Neuron (in vitro differentiated cells): ENCODE measurements around the gene MON2.

ENCODE experiments used
- H2AFZ ChIP-seq: one replicate; pipeline ENCODE4 v1.6.1; 2013; ENCODE audit warnings: low read depth, mild to moderate bottlenecking, inconsistent platforms, low read length, moderate library complexity
- H3K27me3 ChIP-seq: one replicate; pipeline ENCODE4 v1.6.1; 2013; ENCODE audit warnings: low read length; ENCODE audit not compliant: insufficient read depth
- H3K36me3 ChIP-seq: one replicate; pipeline ENCODE4 v1.6.1; 2013; ENCODE audit warnings: low read length; ENCODE audit not compliant: insufficient read depth
- H3K4me1 ChIP-seq: one replicate; pipeline ENCODE4 v1.6.1; 2013; ENCODE audit warnings: low read length; ENCODE audit not compliant: insufficient read depth
- H3K4me3 ChIP-seq: 2 replicates; pipeline ENCODE4 v1.5.1; 2013; ENCODE audit warnings: mild to moderate bottlenecking, low read length, moderate library complexity
- H3K9me3 ChIP-seq: one replicate; pipeline ENCODE4 v1.6.1; 2013; ENCODE audit warnings: low read length

MON2 gene

DNA sequence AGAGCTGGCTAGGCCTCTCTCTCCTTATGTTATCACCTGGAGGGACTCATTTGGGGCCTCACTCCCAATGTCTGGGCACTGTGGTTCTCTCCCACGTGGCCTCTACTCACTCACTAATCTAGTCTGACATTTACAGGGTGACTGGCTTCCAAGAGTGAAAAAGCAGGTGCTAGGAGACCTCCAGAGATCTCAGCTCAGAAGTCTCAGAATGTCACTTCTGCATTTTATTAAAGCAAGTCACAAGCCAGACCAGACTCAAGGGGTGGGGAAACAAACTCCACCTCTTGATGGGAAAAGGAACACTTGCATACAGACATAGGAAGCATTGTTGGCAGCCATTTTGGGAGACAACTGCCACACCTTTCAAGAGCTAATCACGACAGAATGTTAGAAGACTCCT is 175.9 kb downstream of the MON2 start:
- Histone ChIP-seq H3K9me3 (no peaks in the 10 kb centered on the region), H3K27me3 (no peaks in the 10 kb centered on the region), H3K4me1 (peaks cover 6% of the 10 kb centered on the region), H3K4me3 (no peak overlapping the region), H2AFZ (no peak overlapping the region), H3K36me3 (no peaks in the 10 kb centered on the region)

DNA sequence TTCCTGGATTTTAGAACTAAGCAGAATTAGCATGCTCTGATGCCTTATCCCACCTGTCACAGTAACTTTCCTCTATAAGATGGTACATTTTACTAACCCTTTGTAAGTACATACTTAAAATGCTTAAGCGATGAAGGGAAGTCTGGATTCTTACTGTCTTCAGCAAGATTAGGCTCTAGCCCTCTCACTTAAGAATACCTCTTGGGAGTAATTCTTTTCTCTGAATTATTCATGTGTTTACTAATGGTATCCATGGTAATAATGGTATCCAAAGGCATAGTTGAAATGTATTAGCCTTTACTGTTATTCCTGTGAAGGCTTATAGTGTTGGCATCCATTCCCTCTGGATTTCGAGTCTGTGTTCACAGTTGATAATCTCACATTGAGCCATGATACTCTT is 176.9 kb downstream of the MON2 start:
- H3K36me3 ChIP-seq: no peaks in the 10 kb centered on the region
- no peak overlapping the region for H2AFZ ChIP-seq
- no peaks in the 10 kb centered on the region for H3K27me3 ChIP-seq
- no peaks in the 10 kb centered on the region for H3K9me3 ChIP-seq
- H3K4me3 ChIP-seq: no peak overlapping the region
- H3K4me1 ChIP-seq: peaks cover 6% of the 10 kb centered on the region

DNA sequence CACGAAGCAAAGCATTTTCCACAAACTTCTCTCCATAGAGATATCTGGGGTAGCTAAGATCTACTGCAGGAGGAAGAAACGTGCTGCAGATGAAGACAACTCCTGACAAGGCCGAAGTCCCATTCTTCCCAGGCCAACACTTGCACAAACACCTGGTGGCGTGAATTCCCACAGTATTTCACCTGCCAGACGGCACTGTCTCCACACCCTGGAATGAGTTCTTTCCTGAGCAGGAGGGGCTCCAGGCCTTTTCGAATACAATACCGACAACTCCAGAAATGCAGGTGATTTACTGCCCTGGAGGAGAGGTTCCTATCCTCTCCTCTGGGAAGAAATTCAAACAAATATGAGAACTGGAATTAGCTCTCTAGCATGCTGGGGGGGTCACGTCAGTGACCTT is 179.9 kb downstream of the MON2 start:
- no peak overlapping the region for H2AFZ ChIP-seq
- no peaks in the 10 kb centered on the region for H3K9me3 ChIP-seq
- no peaks in the 10 kb centered on the region for H3K4me1 ChIP-seq
- no peaks in the 10 kb centered on the region for H3K27me3 ChIP-seq
- no peaks in the 10 kb centered on the region for H3K36me3 ChIP-seq
- no peak overlapping the region for H3K4me3 ChIP-seq

DNA sequence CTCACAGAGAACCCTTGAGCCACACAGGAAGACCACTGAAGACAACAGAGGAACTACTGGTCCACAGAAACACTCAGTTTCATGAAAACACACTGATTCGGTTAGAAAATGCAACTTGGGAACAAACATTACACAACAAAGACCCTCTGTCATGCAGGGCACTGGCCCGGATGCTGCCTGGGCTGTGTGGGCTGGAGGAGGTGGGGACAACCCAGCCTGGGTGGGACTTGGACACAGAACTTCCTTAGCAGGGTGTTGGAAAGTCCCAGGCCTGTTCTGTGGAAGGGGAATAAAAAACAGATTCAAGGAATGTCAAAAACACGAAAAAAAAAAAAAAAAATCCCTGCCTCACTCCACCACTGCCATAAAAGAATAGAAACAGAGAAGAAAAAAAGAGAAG is 181.0 kb downstream of the MON2 start:
- no peaks in the 10 kb centered on the region for H3K9me3 ChIP-seq
- peaks cover under 1% of the 10 kb centered on the region for H3K4me1 ChIP-seq
- H3K27me3 ChIP-seq: no peaks in the 10 kb centered on the region
- H2AFZ ChIP-seq: no peak overlapping the region
- H3K36me3 ChIP-seq: no peaks in the 10 kb centered on the region
- H3K4me3 ChIP-seq: no peak overlapping the region

DNA sequence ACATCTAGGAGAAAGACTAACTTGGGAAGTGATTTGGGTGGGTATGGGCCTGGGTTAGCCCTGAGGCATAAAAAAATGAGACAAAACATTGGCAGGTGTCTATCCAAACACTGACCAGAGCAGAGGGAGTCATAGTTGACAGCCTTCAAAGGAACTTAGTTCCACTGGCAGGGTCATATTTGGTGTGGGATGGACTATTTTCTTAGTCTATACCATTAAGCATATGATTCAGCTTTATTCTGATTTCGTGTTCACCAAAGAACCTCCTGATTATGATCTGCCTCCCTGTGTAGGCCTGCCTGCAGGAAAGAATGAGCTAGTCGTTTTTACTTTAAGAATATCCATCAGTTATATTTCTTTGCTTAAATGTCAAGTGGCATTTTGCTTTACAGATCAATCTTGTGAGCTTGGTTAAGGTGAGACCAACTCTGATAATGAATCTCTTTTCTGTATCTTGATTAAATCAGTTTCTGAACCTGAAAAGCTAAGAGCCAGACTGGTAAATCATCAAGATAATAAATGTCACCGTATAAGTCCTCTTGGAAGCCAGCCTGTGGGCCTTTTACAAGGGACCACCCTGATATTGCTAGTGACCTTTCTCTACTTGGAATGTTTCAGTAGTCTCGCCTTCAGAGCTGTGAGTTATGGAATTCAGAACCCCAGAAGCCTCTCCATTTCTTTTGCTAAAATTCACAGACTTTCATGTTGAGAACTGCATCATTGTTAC is 182.9 kb downstream of the MON2 start:
- Histone ChIP-seq H3K4me1 (peaks cover 15% of the 10 kb centered on the region), H3K9me3 (no peaks in the 10 kb centered on the region), H3K4me3 (no peak overlapping the region), H3K27me3 (no peaks in the 10 kb centered on the region), H2AFZ (no peak overlapping the region), H3K36me3 (no peaks in the 10 kb centered on the region)
